Mesendoderm (in vitro differentiated cells): ENCODE measurements around the gene SPP2.

Experiments
- DNase-seq: peaks from one replicate; pipeline ENCODE4 v3.0.0; 2013
- H2AK5ac ChIP-seq: 2 replicates; pipeline ENCODE4 v1.6.1; 2013; ENCODE audit warnings: low read length, inconsistent platforms
- H2BK120ac ChIP-seq: 2 replicates; pipeline ENCODE4 v1.6.1; 2013; ENCODE audit warnings: low read depth, mild to moderate bottlenecking, low read length, moderate library complexity, mixed read lengths
- H2BK15ac ChIP-seq: replicated peaks from 2 replicates; pipeline ENCODE4 v1.6.1; 2013; ENCODE audit warnings: low read depth, mild to moderate bottlenecking, moderate library complexity
- H2BK5ac ChIP-seq: 2 replicates; pipeline ENCODE4 v1.6.1; 2013; ENCODE audit warnings: low read length, inconsistent platforms
- H3K18ac ChIP-seq: 2 replicates; pipeline ENCODE4 v1.6.1; 2013; ENCODE audit warnings: mild to moderate bottlenecking, low read length, mixed read lengths
- H3K23ac ChIP-seq: one replicate; pipeline ENCODE4 v1.6.1; 2013; ENCODE audit warnings: low read length
- H3K27ac ChIP-seq: 2 replicates; pipeline ENCODE4 v1.5.1; 2013; ENCODE audit warnings: low read depth, mild to moderate bottlenecking, inconsistent platforms, low read length, moderate library complexity
- H3K27me3 ChIP-seq: 2 replicates; pipeline ENCODE4 v1.6.1; 2013; ENCODE audit warnings: low read length, control low read depth, mild to moderate bottlenecking, inconsistent platforms; ENCODE audit not compliant: insufficient read depth, poor library complexity
- H3K36me3 ChIP-seq: 2 replicates; pipeline ENCODE4 v1.6.1; 2013; ENCODE audit warnings: low read length, inconsistent platforms; ENCODE audit not compliant: control insufficient read depth, insufficient read depth
- H3K4ac ChIP-seq: one replicate; pipeline ENCODE4 v1.6.1; 2013; ENCODE audit warnings: low read depth, mild to moderate bottlenecking, low read length, moderate library complexity
- H3K4me1 ChIP-seq: 2 replicates; pipeline ENCODE4 v1.6.1; 2013; ENCODE audit warnings: low read depth, low read length, inconsistent platforms; ENCODE audit not compliant: control insufficient read depth
- H3K4me2 ChIP-seq: 2 replicates; pipeline ENCODE4 v1.6.1; 2013; ENCODE audit warnings: low read length
- H3K4me3 ChIP-seq: 2 replicates; pipeline ENCODE4 v1.5.1; 2013; ENCODE audit warnings: mild to moderate bottlenecking, low read length
- H3K56ac ChIP-seq: one replicate; pipeline ENCODE4 v1.6.1; 2013; ENCODE audit warnings: low read length
- H3K79me1 ChIP-seq: 2 replicates; pipeline ENCODE4 v1.6.1; 2013; ENCODE audit warnings: low read length, inconsistent platforms
- H3K79me2 ChIP-seq: 2 replicates; pipeline ENCODE4 v1.6.1; 2013; ENCODE audit warnings: mild to moderate bottlenecking, low read length; ENCODE audit not compliant: control insufficient read depth, insufficient read depth
- H3K9ac ChIP-seq: 2 replicates; pipeline ENCODE4 v1.6.1; 2013; ENCODE audit warnings: low read length, inconsistent platforms
- H4K5ac ChIP-seq: one replicate; pipeline ENCODE4 v1.6.1; 2013; ENCODE audit warnings: low read length
- H4K8ac ChIP-seq: one replicate; pipeline ENCODE4 v1.6.1; 2013; ENCODE audit warnings: low read depth, mild to moderate bottlenecking, control low read depth, low read length, moderate library complexity
- WGBS: extraction: QIAGEN DNeasy Blood & Tissue Kit; methylation state at CpG from one replicate; pipeline ENCODE4 v1.1.7; 2013; ENCODE audit warnings: low lambda C conversion rate, missing lambda C conversion rate; ENCODE audit not compliant: insufficient coverage; ENCODE audit errors: extremely low coverage; 5-methylcytosine and 5-hydroxymethylcytosine counted together

The SPP2 gene

GRCh38 chr2:234046521-234046920 is 4.0 kb upstream of the SPP2 start:
- no peak overlapping the region for H2AK5ac ChIP-seq
- no CpG with 5 or more reads among the region's 3 CpGs for WGBS

GRCh38 chr2:234047361-234047760 is 3.1 kb upstream of the SPP2 start:
- no peaks in the 10 kb centered on the region for H3K79me2 ChIP-seq
- H3K23ac ChIP-seq, result no peak overlapping the region
- no peak overlapping the region for H3K27ac ChIP-seq
- H2AK5ac ChIP-seq, result no peak overlapping the region
- H3K36me3 ChIP-seq, result no peaks in the 10 kb centered on the region
- no peak overlapping the region for H2BK5ac ChIP-seq
- H2BK120ac ChIP-seq, result no peak overlapping the region
- H3K9ac ChIP-seq, result no peak overlapping the region
- H4K8ac ChIP-seq, result no peak overlapping the region
- DNase-seq, result no peak
- no peaks in the 10 kb centered on the region for H3K79me1 ChIP-seq
- no peak overlapping the region for H3K4me3 ChIP-seq
- H3K4me2 ChIP-seq, result no peak overlapping the region
- H3K56ac ChIP-seq, result no peak overlapping the region
- no peaks in the 10 kb centered on the region for H3K4me1 ChIP-seq
- no peak overlapping the region for H3K18ac ChIP-seq
- H4K5ac ChIP-seq, result no peak overlapping the region
- H2BK15ac ChIP-seq, result no peak overlapping the region
- H3K4ac ChIP-seq, result no peak overlapping the region
- no peaks in the 10 kb centered on the region for H3K27me3 ChIP-seq

More at GRCh38 chr2:234046521-234046920, 4.0 kb upstream of the SPP2 start:
- Histone ChIP-seq H3K4me3 (no peak overlapping the region), H4K5ac (no peak overlapping the region), H3K56ac (no peak overlapping the region), H3K27me3 (no peaks in the 10 kb centered on the region), H3K79me1 (no peaks in the 10 kb centered on the region), H3K27ac (no peak overlapping the region), H3K4me2 (no peak overlapping the region), H3K79me2 (no peaks in the 10 kb centered on the region), H2BK120ac (no peak overlapping the region), H3K23ac (no peak overlapping the region), H3K18ac (no peak overlapping the region), H3K9ac (no peak overlapping the region), H3K4ac (no peak overlapping the region), H3K36me3 (no peaks in the 10 kb centered on the region), H3K4me1 (no peaks in the 10 kb centered on the region), H2BK15ac (no peak overlapping the region), H4K8ac (no peak overlapping the region), H2BK5ac (no peak overlapping the region)
- DNase-seq, result no peak

GRCh38 chr2:234048049-234048448 is 2.5 kb upstream of the SPP2 start:
- WGBS, result no CpG with 5 or more reads among the region's 4 CpGs
- DNase-seq, result no peak
- no peak overlapping the region for H3K4me2 ChIP-seq

GRCh38 chr2:234051374-234052070 is 1.0 kb downstream of the SPP2 start:
- H3K4ac ChIP-seq, result no peak overlapping the region
- WGBS, result no CpG with 5 or more reads among the region's 4 CpGs
- H4K8ac ChIP-seq, result no peak overlapping the region
- no peak for DNase-seq
- no peak overlapping the region for H2AK5ac ChIP-seq
- H4K5ac ChIP-seq, result no peak overlapping the region
- H3K79me1 ChIP-seq, result no peaks in the 10 kb centered on the region
- H3K79me2 ChIP-seq, result no peaks in the 10 kb centered on the region
- H3K36me3 ChIP-seq, result no peaks in the 10 kb centered on the region
- H3K27ac ChIP-seq, result no peak overlapping the region
- H3K18ac ChIP-seq, result no peak overlapping the region
- H3K23ac ChIP-seq, result no peak overlapping the region
- no peak overlapping the region for H3K9ac ChIP-seq
- H2BK120ac ChIP-seq, result no peak overlapping the region
- no peaks in the 10 kb centered on the region for H3K27me3 ChIP-seq
- no peak overlapping the region for H3K4me2 ChIP-seq
- H3K4me1 ChIP-seq, result no peaks in the 10 kb centered on the region
- no peak overlapping the region for H2BK15ac ChIP-seq
- H3K4me3 ChIP-seq, result no peak overlapping the region
- no peak overlapping the region for H2BK5ac ChIP-seq
- H3K56ac ChIP-seq, result no peak overlapping the region

More at GRCh38 chr2:234048049-234048448, 2.5 kb upstream of the SPP2 start:
- H3K4me1 ChIP-seq, result no peaks in the 10 kb centered on the region
- no peak overlapping the region for H3K9ac ChIP-seq
- no peak overlapping the region for H2BK15ac ChIP-seq
- H3K56ac ChIP-seq, result no peak overlapping the region
- H3K79me1 ChIP-seq, result no peaks in the 10 kb centered on the region
- no peak overlapping the region for H3K23ac ChIP-seq
- H2BK5ac ChIP-seq, result no peak overlapping the region
- no peak overlapping the region for H2AK5ac ChIP-seq
- H3K36me3 ChIP-seq, result no peaks in the 10 kb centered on the region
- no peaks in the 10 kb centered on the region for H3K27me3 ChIP-seq
- no peak overlapping the region for H3K4me3 ChIP-seq
- H3K4ac ChIP-seq, result no peak overlapping the region
- no peak overlapping the region for H3K27ac ChIP-seq
- no peak overlapping the region for H3K18ac ChIP-seq
- H2BK120ac ChIP-seq, result no peak overlapping the region
- no peak overlapping the region for H4K8ac ChIP-seq
- no peak overlapping the region for H4K5ac ChIP-seq
- H3K79me2 ChIP-seq, result no peaks in the 10 kb centered on the region

GRCh38 chr2:234058881-234059280 is 8.4 kb downstream of the SPP2 start:
- Histone ChIP-seq H2BK120ac (no peak overlapping the region), H4K5ac (no peak overlapping the region), H3K9ac (no peak overlapping the region), H3K27me3 (no peaks in the 10 kb centered on the region), H2AK5ac (no peak overlapping the region), H3K79me2 (no peaks in the 10 kb centered on the region), H3K79me1 (no peaks in the 10 kb centered on the region), H3K56ac (no peak overlapping the region), H4K8ac (no peak overlapping the region), H3K36me3 (no peaks in the 10 kb centered on the region), H3K23ac (no peak overlapping the region), H3K27ac (no peak overlapping the region), H3K18ac (no peak overlapping the region), H3K4ac (no peak overlapping the region), H3K4me1 (no peaks in the 10 kb centered on the region), H3K4me3 (no peak overlapping the region), H2BK5ac (no peak overlapping the region), H2BK15ac (no peak overlapping the region), H3K4me2 (no peak overlapping the region)
- no CpG with 5 or more reads among the region's 4 CpGs for WGBS
- DNase-seq, result no peak

GRCh38 chr2:234060236-234060635 is 9.7 kb downstream of the SPP2 start:
- H2BK120ac ChIP-seq, result no peak overlapping the region
- H3K36me3 ChIP-seq, result no peaks in the 10 kb centered on the region
- H3K27ac ChIP-seq, result no peak overlapping the region
- no peak overlapping the region for H3K23ac ChIP-seq
- H3K4ac ChIP-seq, result no peak overlapping the region
- H3K4me3 ChIP-seq, result no peak overlapping the region
- no peak overlapping the region for H2AK5ac ChIP-seq
- WGBS, result no CpG with 5 or more reads among the region's 8 CpGs
- H3K79me2 ChIP-seq, result no peaks in the 10 kb centered on the region
- H3K9ac ChIP-seq, result no peak overlapping the region
- no peaks in the 10 kb centered on the region for H3K27me3 ChIP-seq
- H2BK15ac ChIP-seq, result no peak overlapping the region
- no peaks in the 10 kb centered on the region for H3K4me1 ChIP-seq
- H4K8ac ChIP-seq, result no peak overlapping the region
- no peak overlapping the region for H3K4me2 ChIP-seq
- DNase-seq, result no peak
- H2BK5ac ChIP-seq, result no peak overlapping the region
- H3K18ac ChIP-seq, result no peak overlapping the region
- H3K56ac ChIP-seq, result no peak overlapping the region
- H4K5ac ChIP-seq, result no peak overlapping the region
- no peaks in the 10 kb centered on the region for H3K79me1 ChIP-seq
